ENCODE results near the gene CBX5. TPM values are rescaled to one million over a fixed set of nuclear protein-coding genes. Genes with fewer than 3 reads are reported as not detected.
"Not testable (repeated sequence)": the region's sequence is repeated elsewhere in the genome, so short reads cannot be mapped to it uniquely, and the experiment has no call there.

The CBX5 gene
- total RNA-seq, 4 donors from 2014 or later = 23.7 to 45.7 (median 33.6) TPM

- WGBS = 69% methylated on average over 2 of the region's 2 CpGs
- DNase-seq (ENCODE audit: low spot score in 2 of 2) = no peak
- TF ChIP-seq CTCF (IDR thresholded peaks at IDR 0.05) (no peak), POLR2A (IDR thresholded peaks at IDR 0.05) (no peak), EP300 (IDR thresholded peaks at IDR 0.05) (no peak), POLR2AphosphoS5 (IDR thresholded peaks at IDR 0.05) (no peak)
- peaks cover 60% of the 10 kb centered on the region for H3K36me3 ChIP-seq
- H3K4me3 ChIP-seq = no peak overlapping the region
- peaks cover 11% of the 10 kb centered on the region for H3K4me1 ChIP-seq
- H3K27me3 ChIP-seq = no peaks in the 10 kb centered on the region
- no peak overlapping the region for H3K27ac ChIP-seq
- H3K9me3 ChIP-seq = no peaks in the 10 kb centered on the region
Observed at GRCh38 chr12:54240971-54241588, 38.8 kb downstream of the CBX5 start.

GRCh38 chr12:54240129-54240528 lies 39.8 kb downstream of the CBX5 start:
- H3K27me3 ChIP-seq = no peaks in the 10 kb centered on the region
- H3K36me3 ChIP-seq = peaks cover 54% of the 10 kb centered on the region
- no peaks in the 10 kb centered on the region for H3K9me3 ChIP-seq
- no peak overlapping the region for H3K4me3 ChIP-seq
- no peak for TF ChIP-seq EP300 (IDR thresholded peaks at IDR 0.05)
- no peak for TF ChIP-seq CTCF (IDR thresholded peaks at IDR 0.05)
- no peak for TF ChIP-seq POLR2AphosphoS5 (IDR thresholded peaks at IDR 0.05)
- no peak for TF ChIP-seq POLR2A (IDR thresholded peaks at IDR 0.05)
- WGBS = 61% methylated on average over 2 of the region's 2 CpGs
- DNase-seq (ENCODE audit: low spot score in 2 of 2) = no peak
- peaks cover 11% of the 10 kb centered on the region for H3K4me1 ChIP-seq
- no peak overlapping the region for H3K27ac ChIP-seq

GRCh38 chr12:54239620-54240019 lies 40.3 kb downstream of the CBX5 start:
- Histone ChIP-seq H3K27me3 (no peaks in the 10 kb centered on the region), H3K9me3 (no peaks in the 10 kb centered on the region), H3K4me3 (no peak overlapping the region), H3K27ac (no peak overlapping the region), H3K4me1 (peaks cover 11% of the 10 kb centered on the region), H3K36me3 (peaks cover 49% of the 10 kb centered on the region)
- DNase-seq (ENCODE audit: low spot score in 2 of 2) = no peak
- TF ChIP-seq EP300 (IDR thresholded peaks at IDR 0.05) = no peak
- no peak for TF ChIP-seq POLR2AphosphoS5 (IDR thresholded peaks at IDR 0.05)
- no peak for TF ChIP-seq CTCF (IDR thresholded peaks at IDR 0.05)
- no peak for TF ChIP-seq POLR2A (IDR thresholded peaks at IDR 0.05)

GRCh38 chr12:54238531-54238930 lies 41.4 kb downstream of the CBX5 start:
- no peak for DNase-seq (ENCODE audit: low spot score in 2 of 2)
- H3K27ac ChIP-seq = no peak overlapping the region
- H3K4me3 ChIP-seq = no peak overlapping the region
- no peaks in the 10 kb centered on the region for H3K27me3 ChIP-seq
- H3K36me3 ChIP-seq = peaks cover 38% of the 10 kb centered on the region
- TF ChIP-seq POLR2A (IDR thresholded peaks at IDR 0.05) (no peak), EP300 (IDR thresholded peaks at IDR 0.05) (no peak), POLR2AphosphoS5 (IDR thresholded peaks at IDR 0.05) (no peak), CTCF (IDR thresholded peaks at IDR 0.05) (no peak)
- peaks cover 11% of the 10 kb centered on the region for H3K4me1 ChIP-seq
- WGBS = 92% methylated on average over 1 of the region's 1 CpG
- no peaks in the 10 kb centered on the region for H3K9me3 ChIP-seq

- no peak for DNase-seq (ENCODE audit: low spot score in 2 of 2)
- no peak overlapping the region for H3K4me3 ChIP-seq
- WGBS = 83% methylated on average over 2 of the region's 2 CpGs
Observed at GRCh38 chr12:54232790-54233189, 47.1 kb downstream of the CBX5 start.

GRCh38 chr12:54231269-54231668 lies 48.7 kb downstream of the CBX5 start:
- H3K27me3 ChIP-seq; H3K4me1 ChIP-seq; DNase-seq (ENCODE audit: low spot score in 2 of 2); H3K4me3 ChIP-seq; H3K27ac ChIP-seq; H3K9me3 ChIP-seq; H3K36me3 ChIP-seq: not testable (repeated sequence)
- WGBS = 90% methylated on average over 3 of the region's 3 CpGs

More at GRCh38 chr12:54232790-54233189, 47.1 kb downstream of the CBX5 start:
- Histone ChIP-seq H3K9me3 (no peaks in the 10 kb centered on the region), H3K4me1 (peaks cover 4% of the 10 kb centered on the region), H3K27ac (no peak overlapping the region), H3K36me3 (no peaks in the 10 kb centered on the region), H3K27me3 (no peaks in the 10 kb centered on the region)
- TF ChIP-seq EP300 (IDR thresholded peaks at IDR 0.05) = no peak
- no peak for TF ChIP-seq POLR2A (IDR thresholded peaks at IDR 0.05)
- no peak for TF ChIP-seq POLR2AphosphoS5 (IDR thresholded peaks at IDR 0.05)
